ENCODE results near the gene EPN1. TPM values are rescaled to one million over a fixed set of nuclear protein-coding genes. Genes with fewer than 3 reads are reported as not detected.

Gene EPN1
- total and polyA plus RNA-seq, 9 of the 15 experiments (the other 6 are each of a cell fraction or from before 2014, with no cell fraction given): 0.08 to 138 (median 12.7) TPM

- peaks cover 52% of the 10 kb centered on the region for H3K79me2 ChIP-seq (ENCODE audit: control insufficient read depth, insufficient read depth, low read length)
- intact Hi-C loops (cut with micrococcal nuclease) (no loop called here), in situ Hi-C loops (cut with MboI) (no loop called here)
Measured at GRCh38 chr19:55683449-55684261, 8.6 kb downstream of the EPN1 start.

DNA sequence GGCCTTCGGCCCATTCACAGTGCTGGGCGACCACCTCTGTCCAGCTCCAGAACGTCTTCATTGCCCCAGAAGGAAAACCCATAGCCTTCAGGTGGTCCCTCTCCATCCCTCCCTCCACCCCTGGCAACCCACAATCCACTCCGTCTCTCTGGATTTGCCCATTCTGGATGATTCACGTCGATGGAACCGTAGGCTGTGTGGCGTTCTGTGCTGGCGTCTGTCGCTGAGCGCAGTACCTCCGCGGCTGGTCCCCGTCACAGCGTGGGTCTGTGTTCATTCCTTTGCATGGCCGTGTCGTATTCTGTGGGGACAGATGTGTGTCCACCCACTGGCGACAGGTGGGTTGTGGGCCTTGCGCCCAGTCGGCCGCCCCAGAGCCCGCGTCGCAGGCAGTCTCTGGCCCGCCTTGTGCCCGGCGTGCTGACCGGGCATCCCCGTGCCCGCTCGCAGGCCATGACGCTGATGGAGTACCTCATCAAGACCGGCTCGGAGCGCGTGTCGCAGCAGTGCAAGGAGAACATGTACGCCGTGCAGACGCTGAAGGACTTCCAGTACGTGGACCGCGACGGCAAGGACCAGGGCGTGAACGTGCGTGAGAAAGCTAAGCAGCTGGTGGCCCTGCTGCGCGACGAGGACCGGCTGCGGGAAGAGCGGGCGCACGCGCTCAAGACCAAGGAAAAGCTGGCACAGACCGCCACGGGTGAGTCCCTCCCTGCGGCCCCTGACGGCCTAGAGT is 10.1 kb downstream of the EPN1 start:
- Histone ChIP-seq H3K27ac (ENCODE audit: extremely low read depth, low read depth, low read length) (no peak overlapping the region), H3K9ac (ENCODE audit: insufficient read depth in 1 of 2, low read depth in 2 of 2, low read length in 2 of 2) (peak overlapping the region in 1 of 2 experiments; percentile 45; a peak in 1 of 4 replicates), H4K20me1 (replicated peaks; ENCODE audit: control insufficient read depth, insufficient read depth, low read length) (peaks cover 43% of the 10 kb centered on the region), H3K79me2 (ENCODE audit: control insufficient read depth, insufficient read depth, low read length) (peaks cover 39% of the 10 kb centered on the region), H3K4me1 (replicated peaks in 1 of 2; ENCODE audit: control insufficient read depth in 2 of 2, insufficient read depth in 2 of 2, low read length in 2 of 2) (peaks cover 0 to 53% of the 10 kb centered on the region in 2 experiments; a peak in 3 of 5 replicates), H3K4me3 (no peak overlapping the region), H2AFZ (ENCODE audit: low read depth, low read length) (no peak overlapping the region), H3K27me3 (ENCODE audit: control insufficient read depth in 2 of 2, insufficient read depth in 2 of 2, low read length in 2 of 2) (no peaks in the 10 kb centered on the region), H3K36me3 (ENCODE audit: control insufficient read depth, insufficient read depth, low read length) (peaks cover 86% of the 10 kb centered on the region; the same call in 2 of the 3 replicates), H3K9me3 (replicated peaks; ENCODE audit: control insufficient read depth, insufficient read depth, low read depth, low read length) (no peaks in the 10 kb centered on the region), H3K9me1 (ENCODE audit: control insufficient read depth, insufficient read depth, low read length) (no peaks in the 10 kb centered on the region), H3K4me2 (ENCODE audit: insufficient read depth, low read length) (no peak overlapping the region)
- 96% methylated on average over 30 of the region's 60 CpGs for WGBS (ENCODE audit: insufficient coverage, low coverage, missing lambda C conversion rate)
- FAIRE-seq (no peak), DNase-seq (ENCODE audit: extremely low read depth in 1 of 4, low spot score in 3 of 4) (no peak), ATAC-seq (no peak)
- no TSS peak for BruUV-seq (replicated peaks)
- ChIA-PET POLR2A (interaction anchor here (0.5 kb wide), 1 partner anchor 45 kb away, joined by 5 read pairs; no protein-coding TSS in a partner anchor), CTCF (ENCODE audit: low intra/inter-chr PET ratio) (no interaction called here)
- intact Hi-C loops (cut with micrococcal nuclease): no loop called here
- in situ Hi-C loops (cut with MboI): no loop called here
- TF ChIP-seq MCM7 (IDR thresholded peaks at IDR 0.05) (no peak), PTTG1 (tag; IDR thresholded peaks at IDR 0.05; ENCODE audit: low read depth) (no peak), TSC22D4 (tag; IDR thresholded peaks at IDR 0.05) (no peak), CREB3 (tag; conservative IDR thresholded peaks at IDR 0.05; ENCODE audit: low read depth) (no peak), ETV6 (IDR thresholded peaks at IDR 0.05; ENCODE audit: borderline replicate concordance in 1 of 2, low read depth in 2 of 2, low read length in 1 of 2) (no peak), ETV6 (CRISPR knock-in tag; IDR thresholded peaks at IDR 0.05; ENCODE audit: borderline replicate concordance) (no peak), ELF1 (tag; IDR thresholded peaks at IDR 0.05) (no peak), MTA3 (IDR thresholded peaks at IDR 0.05; ENCODE audit: borderline replicate concordance) (no peak), ZNF589 (CRISPR knock-in tag; IDR thresholded peaks at IDR 0.05; ENCODE audit: low read depth) (no peak), NFYB (IDR thresholded peaks at IDR 0.05; ENCODE audit: extremely low read depth, insufficient read length) (no peak), HNRNPK (IDR thresholded peaks at IDR 0.05; ENCODE audit: low read depth, low read length, poor library complexity, severe bottlenecking) (no peak), ZNF668 (CRISPR knock-in tag; IDR thresholded peaks at IDR 0.05) (no peak)

More at GRCh38 chr19:55683449-55684261, 8.6 kb downstream of the EPN1 start:
- Histone ChIP-seq H3K4me2 (ENCODE audit: insufficient read depth, low read length) (no peak overlapping the region), H3K9me1 (ENCODE audit: control insufficient read depth, insufficient read depth, low read length) (peaks cover 1% of the 10 kb centered on the region), H3K4me3 (no peak overlapping the region), H2AFZ (ENCODE audit: low read depth, low read length) (no peak overlapping the region), H3K9ac (ENCODE audit: insufficient read depth in 1 of 2, low read depth in 2 of 2, low read length in 2 of 2) (no peak overlapping the region), H3K36me3 (ENCODE audit: control insufficient read depth, insufficient read depth, low read length) (peaks cover 86% of the 10 kb centered on the region; the same call in 2 of the 3 replicates), H3K27me3 (ENCODE audit: control insufficient read depth in 2 of 2, insufficient read depth in 2 of 2, low read length in 2 of 2) (no peaks in the 10 kb centered on the region), H3K27ac (ENCODE audit: extremely low read depth, low read depth, low read length) (no peak overlapping the region), H4K20me1 (replicated peaks; ENCODE audit: control insufficient read depth, insufficient read depth, low read length) (peaks cover 40% of the 10 kb centered on the region), H3K4me1 (replicated peaks in 1 of 2; ENCODE audit: control insufficient read depth in 2 of 2, insufficient read depth in 2 of 2, low read length in 2 of 2) (peaks cover 0 to 51% of the 10 kb centered on the region in 2 experiments; a peak in 3 of 5 replicates), H3K9me3 (replicated peaks; ENCODE audit: control insufficient read depth, insufficient read depth, low read depth, low read length) (no peaks in the 10 kb centered on the region)
- CTCF ChIA-PET (ENCODE audit: low intra/inter-chr PET ratio): no interaction called here
- FAIRE-seq: no peak
- POLR2A ChIA-PET: interaction anchor here (0.6 kb wide), 1 partner anchor 15 kb away, joined by 3 read pairs; no protein-coding TSS in a partner anchor
- no peak for ATAC-seq
- TF ChIP-seq HNRNPLL (IDR thresholded peaks at IDR 0.05; ENCODE audit: low read depth, low read length, poor library complexity, severe bottlenecking): no peak
- BruUV-seq (replicated peaks): no TSS peak
- WGBS (ENCODE audit: insufficient coverage, low coverage, missing lambda C conversion rate): 89% methylated on average over 20 of the region's 22 CpGs
- no peak for DNase-seq (ENCODE audit: extremely low read depth in 1 of 4, low spot score in 3 of 4)
